Eye (tissue), 1 donor: ENCODE measurements around the gene RAB27A.
"Not testable (repeated sequence)": the region's sequence is repeated elsewhere in the genome, so short reads cannot be mapped to it uniquely, and the experiment has no call there.

Experiments used
- DNase-seq: peaks from one replicate; pipeline ENCODE4 v3.0.0-alpha.2; 2015

The RAB27A gene

DNA sequence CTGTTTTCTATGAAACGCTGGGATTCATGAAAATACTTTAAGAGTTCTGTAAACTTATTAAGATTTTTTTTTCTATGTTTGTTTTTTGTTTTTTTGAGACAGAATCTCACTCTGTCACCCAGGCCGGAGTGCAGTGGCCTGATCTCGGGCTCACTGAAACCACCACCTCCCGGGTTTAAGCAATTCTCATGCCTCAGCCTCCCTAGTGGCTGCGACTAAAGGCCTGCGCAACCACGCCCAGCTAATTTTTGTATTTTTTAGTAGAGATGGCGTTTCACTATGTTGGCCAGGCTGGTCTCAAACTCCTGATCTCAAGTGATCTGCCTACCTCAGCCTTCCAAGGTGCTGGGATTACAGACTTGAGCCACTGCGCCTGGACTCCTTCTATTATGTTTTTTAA lies 39.7 kb downstream of the RAB27A start:
- DNase-seq, result not testable (repeated sequence)

DNA sequence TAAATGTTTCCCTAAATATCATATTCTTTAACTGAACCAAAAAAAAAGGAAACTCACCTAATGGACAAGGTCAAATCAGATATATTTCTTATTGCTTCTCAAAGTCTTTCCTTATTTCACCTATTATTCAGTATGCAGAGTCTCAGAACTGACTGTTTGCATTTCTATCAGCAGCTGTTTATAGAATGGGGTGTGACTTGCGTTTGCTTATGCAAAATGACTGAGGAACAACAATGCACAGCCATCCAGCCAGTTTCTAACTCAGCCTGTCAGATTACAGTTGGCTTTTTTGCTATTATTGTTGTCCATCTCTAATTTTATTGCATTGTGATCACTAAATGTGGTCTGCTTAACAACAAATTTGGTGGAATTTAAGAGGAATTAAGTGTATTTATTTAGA lies 40.7 kb downstream of the RAB27A start:
- no peak for DNase-seq

DNA sequence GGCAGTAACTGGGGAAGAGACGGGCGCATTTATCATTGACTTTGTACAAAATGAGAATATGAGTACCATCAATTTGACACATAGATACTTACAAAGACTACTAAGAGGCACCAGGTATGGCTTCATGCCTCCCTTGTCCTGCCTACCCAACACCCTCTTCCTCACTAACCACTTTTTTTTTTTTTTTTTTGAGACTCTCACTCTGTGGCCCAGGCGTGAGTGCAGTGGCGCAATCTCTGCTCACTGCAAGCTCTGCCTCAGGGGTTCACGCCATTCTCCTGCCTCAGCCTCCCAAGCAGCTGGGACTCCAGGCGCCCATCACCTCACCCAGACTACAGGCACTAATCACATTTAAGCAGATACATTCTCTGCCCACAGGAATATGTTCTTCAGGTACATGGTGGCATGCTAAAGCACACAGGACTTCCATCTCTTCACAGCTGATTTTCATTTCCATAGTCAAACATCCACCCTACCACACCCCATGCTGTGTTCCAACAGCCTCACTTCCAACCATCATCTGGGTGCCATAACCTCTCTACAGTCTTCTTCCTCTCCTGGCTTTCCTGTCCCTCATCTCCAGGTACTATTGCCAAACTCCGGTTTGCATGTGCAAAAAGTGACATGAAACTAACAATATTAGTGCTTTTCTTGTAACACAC lies 41.7 kb downstream of the RAB27A start:
- DNase-seq, result no peak

DNA sequence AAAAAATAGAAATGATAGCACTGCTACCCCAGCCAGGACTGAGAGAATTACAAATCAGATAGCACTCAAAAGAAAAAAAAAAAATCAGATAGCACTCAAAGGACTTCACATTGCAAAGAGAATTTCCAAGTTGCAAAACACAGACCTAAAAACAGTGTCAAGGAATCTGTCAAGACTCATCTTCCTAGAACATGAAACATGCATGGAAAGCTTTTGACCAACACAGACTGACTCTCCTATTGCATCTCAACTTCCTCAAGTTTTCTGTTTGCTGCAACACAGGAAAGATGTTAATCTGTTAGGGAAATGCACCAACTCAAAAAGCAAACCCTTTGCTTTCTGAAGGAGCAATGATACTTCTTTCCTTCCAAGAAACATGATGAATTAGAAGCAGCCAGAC lies 42.3 kb downstream of the RAB27A start:
- no peak for DNase-seq

DNA sequence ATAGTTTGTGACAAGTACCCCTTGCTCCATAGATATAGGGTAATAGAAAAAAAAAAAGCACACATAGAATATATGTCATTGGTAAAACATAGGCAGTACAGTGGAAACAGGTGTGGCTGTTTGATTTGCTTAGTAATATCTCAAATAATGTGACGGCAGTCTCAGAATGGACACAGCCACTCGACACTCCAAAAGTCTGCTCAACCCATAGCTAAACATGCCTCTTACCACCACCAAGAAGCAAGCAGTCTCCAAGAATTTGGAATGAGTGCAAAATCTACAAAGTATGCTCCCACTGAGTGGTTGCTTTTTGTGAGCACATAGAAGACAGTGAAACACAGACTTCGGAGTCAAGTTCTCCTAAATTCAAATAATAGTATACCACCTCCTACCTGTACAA lies 43.0 kb downstream of the RAB27A start:
- no peak for DNase-seq

DNA sequence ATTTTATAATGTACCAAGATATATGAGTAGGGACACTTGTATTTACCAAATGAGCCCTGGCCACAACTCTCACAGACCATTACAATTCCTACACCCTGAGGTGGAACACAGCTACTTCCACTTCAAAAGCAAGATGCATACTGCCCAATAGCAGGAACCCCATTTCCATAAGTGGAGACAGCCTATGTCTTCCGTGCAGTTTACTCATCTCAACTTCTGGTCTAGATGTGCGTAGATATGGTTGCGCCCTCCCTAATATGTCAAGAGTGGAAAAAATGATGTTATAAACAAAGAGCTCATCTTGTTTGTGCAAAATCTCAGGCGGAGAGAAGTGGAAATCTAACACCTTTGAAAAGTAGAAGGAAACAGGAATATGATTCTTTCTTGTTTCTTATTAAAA lies 44.6 kb downstream of the RAB27A start:
- no peak for DNase-seq

DNA sequence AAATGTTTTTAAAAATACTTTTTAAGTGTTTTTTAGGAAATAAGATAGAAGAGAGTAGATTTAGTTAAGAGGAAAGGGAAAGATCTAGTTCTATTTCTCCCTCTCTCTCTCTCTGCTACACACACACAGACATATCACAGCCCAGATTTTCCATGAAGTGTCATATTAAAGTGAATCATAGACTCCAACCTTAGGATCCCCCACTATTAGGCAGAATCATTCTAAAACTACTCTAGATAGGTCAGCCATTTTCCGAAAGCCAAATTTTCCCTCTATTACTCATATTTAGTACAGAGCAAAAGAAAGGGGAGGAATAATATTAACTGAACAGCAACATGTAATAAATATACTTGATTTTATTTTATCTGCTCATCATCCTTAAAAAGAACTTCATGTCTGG lies 47.7 kb downstream of the RAB27A start:
- DNase-seq, result no peak

DNA sequence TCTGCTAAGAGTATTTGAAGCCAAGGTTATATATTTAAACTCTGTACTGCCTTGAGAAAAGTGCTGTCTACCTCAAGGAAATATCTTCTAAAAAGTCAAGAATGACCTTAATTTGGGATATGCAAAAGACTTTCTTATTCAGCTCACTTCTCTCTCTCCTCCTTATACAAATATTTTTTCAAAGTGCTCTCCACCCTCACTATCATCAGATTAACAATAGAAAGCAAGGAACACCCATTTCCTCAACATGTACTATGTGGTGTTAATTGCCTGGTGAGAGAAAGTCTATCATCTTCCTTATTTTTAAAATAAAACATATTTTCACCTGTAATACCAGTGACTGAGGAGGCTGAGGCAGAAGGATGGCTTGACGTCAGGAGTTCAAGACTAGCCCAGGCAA lies 48.4 kb downstream of the RAB27A start:
- DNase-seq, result no peak

DNA sequence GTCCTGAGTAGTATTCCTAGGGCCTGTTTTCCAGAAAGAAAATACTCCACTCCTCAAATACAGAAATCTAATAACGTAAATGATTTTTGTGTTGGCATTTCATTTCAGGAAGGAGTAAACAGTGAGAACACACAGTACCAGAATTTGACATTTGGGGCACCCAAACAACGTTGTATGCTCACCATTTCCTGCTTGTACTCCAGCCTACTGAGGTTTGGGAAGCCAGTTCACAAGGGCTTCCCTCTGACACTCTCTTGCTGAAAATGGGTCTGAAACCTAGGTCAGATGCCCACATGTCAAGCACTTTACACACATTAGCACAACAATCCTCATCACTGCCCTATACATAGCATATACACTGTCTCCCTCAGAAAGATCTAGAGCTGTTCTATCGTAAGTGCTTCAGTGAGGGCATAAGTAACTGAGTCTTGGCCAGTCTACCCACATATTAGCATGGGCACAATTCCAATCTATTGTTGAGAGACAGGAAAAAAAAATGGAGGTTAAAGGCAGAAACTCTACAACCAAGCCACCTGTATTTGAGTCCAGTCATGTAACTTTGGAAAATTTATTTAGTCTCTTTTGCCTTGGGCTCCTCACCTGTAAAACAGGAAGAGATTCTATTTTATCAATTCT lies 49.4 kb downstream of the RAB27A start:
- DNase-seq, result no peak

DNA sequence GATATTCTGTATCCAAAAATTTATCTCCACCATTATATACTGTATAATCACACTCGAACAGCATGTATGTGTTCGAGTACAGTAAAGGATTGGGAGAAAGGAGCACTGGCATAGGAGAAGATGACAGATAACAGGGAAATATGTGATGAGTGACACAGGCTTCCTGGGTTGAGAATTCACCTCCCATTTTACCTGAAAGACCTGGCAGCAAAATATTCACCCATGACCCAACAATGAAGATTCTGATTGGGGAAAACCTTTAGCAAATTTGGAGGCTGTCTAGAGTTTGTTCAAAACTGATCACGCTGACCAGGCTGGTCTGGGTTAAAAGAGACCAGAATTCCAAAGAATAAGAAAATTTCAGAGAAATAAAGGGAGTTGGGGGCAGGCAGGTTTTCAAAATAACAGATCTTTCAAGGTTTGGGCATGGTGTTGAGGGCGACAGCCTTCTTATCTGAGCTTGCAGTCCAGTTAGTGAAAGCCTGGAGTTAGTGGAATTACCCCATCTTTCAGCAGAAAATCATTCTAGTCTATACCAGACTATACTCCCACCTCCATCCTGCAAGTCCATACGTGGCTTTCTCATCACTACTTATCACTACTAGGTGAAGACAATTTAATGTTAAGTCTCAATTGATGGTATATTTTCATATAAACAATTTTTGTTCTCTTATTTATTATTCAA lies 50.0 kb downstream of the RAB27A start:
- no peak for DNase-seq

DNA sequence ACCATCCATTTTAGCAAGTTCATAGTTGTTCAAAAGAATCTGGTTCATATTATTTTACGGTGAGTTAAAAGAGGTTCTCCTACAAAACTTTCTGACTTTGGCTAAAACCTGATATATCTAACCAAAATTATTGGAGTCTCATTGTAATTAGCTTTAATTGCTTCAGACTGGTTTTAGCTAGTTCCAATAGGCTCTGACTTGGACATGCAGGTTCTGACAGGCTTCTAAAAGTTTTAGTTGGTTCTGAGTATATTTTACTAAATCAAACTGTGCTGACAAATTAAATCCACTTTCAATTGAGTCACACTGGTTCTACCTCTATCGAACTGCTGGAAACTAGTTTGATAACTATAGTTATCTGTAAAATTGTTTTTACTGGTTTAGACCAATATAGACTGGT lies 50.7 kb downstream of the RAB27A start:
- DNase-seq, result no peak

DNA sequence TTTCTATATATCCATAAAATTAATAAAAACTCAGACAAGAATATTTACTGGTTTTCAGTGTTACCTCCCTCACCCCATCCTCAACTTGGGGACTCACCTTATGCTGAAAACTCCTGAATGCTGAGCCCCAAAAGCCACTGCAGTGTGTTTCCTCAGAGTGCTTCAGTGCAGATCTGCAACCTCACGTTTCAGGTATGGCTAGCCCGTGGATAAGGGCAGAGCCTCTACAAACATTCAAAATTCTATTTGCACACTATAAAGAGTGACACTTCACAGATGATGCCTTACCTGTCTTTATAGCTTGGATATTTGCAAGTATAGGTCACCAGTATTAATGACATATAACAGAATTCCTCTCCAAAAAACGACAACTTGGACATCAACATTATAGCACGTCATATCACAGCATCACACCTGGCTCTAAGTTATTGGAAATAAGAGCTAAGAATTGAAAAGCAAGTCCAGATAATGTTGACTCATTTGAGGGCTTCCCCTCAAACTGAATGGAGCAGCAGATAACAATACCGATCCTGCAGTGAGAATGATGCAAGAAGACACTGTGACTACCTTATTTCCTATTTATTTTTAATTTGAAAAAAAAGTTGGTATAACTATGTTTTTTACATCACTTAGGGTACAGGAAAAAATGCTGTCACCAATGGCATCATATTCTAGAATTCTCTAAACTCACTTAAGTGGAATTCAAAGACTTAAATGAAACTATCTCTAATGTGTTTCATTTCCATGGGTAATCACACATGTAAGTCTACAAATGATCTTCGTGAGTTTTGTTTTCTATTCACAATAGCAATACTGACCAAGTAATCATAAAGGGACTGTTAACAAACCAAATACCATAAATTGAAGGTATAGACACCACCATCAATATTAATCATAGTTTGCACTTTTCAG lies 52.1 kb downstream of the RAB27A start:
- DNase-seq, result no peak

DNA sequence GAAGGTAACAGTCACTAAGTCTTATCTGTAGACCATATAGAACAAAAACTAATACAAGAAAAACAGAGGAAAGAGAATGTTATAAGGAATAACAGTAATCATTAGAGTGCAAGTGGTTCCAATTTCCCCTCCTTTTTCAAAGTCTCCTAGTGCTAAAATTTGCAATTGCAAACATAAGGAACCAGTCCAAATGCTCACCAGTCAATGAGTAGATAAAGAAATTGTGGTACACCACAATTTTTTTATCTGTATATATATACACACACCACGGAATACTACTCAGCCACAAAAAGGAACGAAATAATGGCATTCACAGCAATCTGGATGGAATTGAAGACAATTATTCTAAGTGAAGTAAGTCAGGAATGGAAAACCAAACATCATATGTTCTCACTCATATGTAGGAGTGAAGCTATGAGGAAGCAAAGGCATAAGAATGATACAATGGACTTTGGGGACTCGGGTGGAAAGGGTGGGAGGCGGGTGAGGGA lies 54.0 kb downstream of the RAB27A start:
- DNase-seq, result no peak

DNA sequence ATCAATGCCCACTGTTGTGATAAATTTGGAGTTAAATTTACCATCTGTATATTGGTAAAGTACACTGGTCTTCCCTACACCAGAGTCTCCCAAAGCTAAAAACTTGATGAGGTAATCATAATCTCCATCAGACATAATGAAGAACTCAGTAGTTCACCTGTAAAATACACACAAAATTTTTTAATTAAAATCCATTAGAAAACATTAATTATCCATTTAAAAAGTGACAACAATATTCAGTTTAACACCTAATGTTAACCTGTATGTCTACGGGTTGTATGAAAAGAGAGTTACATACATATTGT lies 54.9 kb downstream of the RAB27A start:
- DNase-seq, result no peak

DNA sequence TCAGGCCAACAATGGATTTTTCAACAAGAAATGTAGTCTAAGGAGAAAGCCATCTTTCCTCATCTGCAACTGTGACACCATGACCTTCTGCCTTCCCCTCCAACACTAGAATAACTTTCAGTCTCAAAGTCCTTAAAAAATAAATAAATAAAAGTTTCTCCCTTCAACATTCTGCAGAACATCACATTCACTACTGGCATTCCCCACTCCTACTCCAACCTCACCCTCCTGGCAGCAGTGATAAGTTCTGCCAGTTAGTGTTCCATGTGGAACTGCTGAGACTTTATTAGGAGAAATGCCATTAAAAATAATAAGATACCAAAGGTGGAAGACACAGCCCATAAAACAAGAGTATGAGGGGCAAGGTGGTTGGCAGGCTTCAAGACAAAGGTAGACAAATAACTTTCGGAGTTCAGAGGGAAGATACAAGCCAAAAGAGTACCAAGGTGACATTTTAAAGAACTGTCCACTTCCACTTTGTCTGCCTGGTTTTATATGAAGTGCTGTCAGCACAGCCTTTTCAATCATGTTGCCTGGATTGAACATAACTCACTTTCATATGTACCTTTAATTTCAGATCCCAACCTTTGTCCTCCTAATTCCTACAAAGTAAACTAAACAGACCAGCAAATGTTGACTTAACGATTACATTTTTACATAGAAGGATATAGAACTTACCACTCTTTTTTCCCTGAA lies 55.4 kb downstream of the RAB27A start:
- no peak for DNase-seq

DNA sequence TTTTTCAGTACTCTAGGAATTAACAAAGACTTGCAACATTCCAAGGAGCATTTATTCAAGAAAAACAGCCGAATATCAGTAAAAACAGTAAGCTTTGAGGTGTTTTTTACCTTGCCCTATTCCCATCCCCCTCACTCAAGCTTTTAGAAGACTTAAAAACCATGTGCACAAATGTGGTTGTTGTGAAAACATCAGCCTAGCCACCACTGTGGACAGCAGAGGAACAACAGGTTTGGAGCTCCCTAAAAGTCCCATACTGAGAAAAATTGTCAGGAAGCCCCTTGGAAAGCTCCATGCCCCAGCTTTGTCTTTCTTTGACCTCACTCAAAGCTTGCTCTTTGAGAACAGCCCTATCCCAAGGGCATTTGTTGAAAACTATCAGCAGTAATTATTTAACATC lies 58.2 kb downstream of the RAB27A start:
- no peak for DNase-seq

DNA sequence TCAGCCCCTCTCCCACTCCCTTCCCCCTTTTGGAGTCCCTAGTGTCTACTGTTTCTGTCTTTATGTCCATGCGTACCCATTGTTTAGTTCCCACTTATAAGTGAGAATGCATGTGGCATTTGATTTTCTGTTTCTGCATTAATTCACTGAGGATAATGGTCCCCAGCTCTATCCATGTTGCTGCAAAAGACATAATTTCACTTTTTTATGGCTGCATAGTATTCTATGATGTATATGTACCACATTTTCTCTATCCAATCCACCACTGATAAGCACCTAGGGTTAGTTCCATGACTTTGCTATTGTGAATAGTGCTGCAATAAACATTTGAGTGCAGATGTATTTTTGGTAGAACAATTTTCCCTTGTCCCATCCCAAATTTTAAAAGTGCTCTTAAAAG lies 58.7 kb downstream of the RAB27A start:
- no peak for DNase-seq

DNA sequence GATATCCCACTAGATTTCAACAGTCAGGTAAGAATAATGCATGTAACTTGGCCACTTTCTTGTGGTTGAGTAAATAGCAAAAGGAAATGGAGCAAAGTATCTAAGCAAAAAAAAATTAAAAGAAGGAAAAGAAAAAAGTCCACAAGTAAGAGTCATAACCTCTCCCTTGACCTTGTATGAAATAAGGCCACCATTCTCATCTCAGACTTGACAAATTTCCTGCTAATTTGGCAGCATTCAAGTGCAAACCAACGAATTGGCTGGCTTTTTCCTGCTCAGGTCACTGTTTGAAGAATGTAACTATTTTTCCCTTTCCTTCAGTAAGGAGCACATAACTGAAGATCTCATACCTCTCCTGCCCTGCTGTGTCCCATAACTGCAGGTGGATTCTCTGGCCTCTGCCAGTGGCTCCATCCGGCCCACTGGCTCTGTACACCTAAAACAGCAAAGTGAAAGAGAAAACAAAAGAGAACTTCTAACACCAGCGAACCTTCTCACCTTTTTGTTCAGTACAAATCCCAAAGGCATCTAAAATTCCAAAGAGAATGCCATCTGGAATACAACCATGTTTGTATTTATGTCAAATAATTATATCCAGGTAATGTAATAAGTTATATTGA lies 59.5 kb downstream of the RAB27A start:
- DNase-seq, result no peak

DNA sequence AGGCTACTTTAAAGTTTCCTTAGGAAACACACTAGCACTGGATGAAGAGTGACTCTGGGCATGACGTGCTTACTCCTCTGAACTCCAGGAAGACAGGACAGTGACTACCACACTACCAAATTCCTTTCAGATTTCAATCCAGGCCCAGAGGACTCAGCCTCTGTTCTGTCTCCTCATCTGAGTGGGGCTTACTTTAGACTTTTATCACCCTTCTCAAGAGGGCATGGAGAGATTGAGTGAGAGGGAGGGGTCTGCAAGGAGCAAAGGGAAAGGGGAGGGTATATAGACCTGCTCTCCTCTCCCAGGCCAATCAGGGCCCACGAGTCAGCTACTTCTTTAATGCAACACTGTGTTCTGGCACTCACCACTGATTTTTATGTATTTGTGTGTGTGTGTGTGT lies 63.5 kb downstream of the RAB27A start:
- DNase-seq, result no peak

DNA sequence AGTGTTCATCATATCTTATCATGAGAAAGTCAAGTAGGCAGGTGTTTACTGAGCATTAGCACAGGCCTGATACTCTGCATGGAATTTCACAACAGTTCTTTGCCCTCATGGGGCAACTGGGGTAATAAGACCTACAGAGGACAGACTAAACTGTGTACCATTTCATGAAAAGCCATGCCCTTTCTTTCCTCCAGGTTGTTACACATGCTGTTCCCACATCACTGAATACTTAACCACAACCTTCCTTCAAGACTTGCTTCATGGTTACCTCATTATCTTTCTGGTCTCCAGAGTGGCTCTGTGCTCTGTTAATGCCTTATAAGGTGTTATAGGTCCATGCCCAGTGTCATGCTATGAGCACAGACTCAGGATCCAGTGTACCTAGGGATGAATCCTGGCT lies 64.7 kb downstream of the RAB27A start:
- no peak for DNase-seq

DNA sequence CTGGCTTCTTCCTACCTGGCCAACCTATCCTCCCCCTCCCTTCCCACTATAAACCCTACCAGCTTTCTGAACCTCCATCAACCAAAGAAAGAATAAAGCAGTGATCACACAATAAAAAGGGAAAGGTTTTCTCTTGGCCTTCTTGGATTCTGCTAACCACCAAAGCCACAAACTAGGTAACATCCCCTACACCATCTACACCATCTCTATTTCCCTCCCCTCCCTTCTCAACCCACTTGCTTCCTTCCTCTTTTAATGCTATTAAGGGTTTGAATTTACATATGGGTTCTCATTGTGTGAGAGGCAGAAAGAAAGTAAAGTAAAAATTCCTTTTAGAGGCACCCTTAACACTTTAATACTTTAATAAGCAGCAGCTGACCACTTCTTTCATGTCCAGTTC lies 67.0 kb downstream of the RAB27A start:
- DNase-seq, result peak; percentile 3
